H4 (cell line): ENCODE data around the gene EBF3. TPM values are rescaled to one million over a fixed set of nuclear protein-coding genes. Genes with fewer than 3 reads are reported as not detected.
"Not testable (repeated sequence)": the region's sequence is repeated elsewhere in the genome, so short reads cannot be mapped to it uniquely, and the experiment has no call there.

ENCODE experiments used
- DNase-seq: peaks from one replicate; pipeline ENCODE4 v3.0.0-alpha.2; 2015; ENCODE audit warnings: low spot score
- total RNA-seq: library from RNA; depleted of rRNA; stranded (reverse); fragments of >200 nt; shearing (Covaris generic); gene quantifications from 2 replicates; pipeline ENCODE4 v1.2.3, GENCODE V29; 2014

The EBF3 gene
- total RNA-seq, 1 experiment from 2014 or later = 0.33 TPM

GRCh38 chr10:129929343-129930292 is 34.5 kb downstream of the EBF3 start:
- no peak for DNase-seq

- DNase-seq = no peak
These were observed 36.5 kb downstream of the EBF3 start for GRCh38 chr10:129927351-129928120.

GRCh38 chr10:129926066-129927055 is 37.7 kb downstream of the EBF3 start:
- no peak for DNase-seq

DNA sequence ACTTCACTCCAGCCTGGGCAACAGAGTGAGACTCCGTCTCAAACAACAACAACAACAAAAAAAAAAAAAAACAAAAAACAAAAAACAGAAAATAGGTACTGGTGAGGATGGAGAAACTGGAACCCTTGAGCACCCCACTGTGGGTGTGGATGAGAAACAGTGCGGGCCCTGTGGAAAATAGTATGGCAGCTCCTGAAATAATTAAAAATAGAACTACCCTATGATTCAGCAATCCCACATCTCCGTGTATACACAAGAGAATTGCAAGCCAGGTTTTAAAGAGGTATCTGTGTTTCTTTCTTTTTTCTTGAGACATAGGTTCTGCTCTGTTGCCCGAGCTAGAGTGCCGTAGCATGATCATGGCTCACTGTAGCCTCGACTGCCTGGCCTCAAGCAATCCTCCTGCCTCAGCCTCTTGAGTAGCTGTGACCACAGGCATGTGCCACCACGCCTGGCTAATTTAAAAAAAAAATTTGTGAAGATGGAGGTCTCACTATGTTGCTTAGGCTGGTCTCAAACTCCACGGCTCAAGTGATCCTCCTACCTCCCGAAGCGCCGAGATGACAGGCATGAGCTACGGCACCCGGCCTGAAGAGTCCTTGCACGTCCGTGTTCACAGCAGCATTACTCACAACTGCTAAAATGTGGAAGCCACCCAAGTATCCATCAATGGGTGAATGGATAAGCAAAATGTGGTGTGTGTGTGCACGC is 39.5 kb downstream of the EBF3 start:
- DNase-seq = no peak

GRCh38 chr10:129922598-129923123 is 41.4 kb downstream of the EBF3 start:
- no peak for DNase-seq

- no peak for DNase-seq
These were observed 42.1 kb downstream of the EBF3 start for GRCh38 chr10:129921801-129922597.

DNA sequence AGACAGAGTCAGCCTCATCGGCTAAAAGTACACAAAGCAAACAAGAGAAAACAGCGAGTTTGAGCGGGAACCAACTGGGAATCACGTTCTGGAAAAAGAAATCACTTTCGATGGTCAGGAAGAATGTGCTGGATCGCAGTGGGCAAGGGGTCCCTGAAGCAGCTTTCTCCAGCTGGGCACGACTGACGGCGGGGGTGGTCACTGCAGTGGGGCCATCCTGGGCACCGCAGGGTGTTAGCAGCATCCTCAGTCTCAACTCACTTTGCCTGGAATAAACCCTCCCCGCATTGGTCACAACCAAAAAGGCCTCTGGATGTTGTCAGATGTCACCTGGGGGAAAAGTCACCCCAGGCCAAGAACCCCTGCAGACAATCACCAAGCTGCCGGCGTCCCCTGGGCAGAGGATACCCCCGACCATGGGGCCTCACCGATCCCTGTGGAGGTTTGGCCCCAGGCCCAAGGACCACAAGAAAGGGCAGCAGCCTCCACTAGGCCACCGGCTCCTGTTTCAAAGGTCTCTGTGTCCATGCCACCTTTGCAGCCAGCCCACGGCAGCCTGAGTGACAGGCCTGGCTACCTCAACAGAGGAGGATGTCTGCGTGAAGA is 42.9 kb downstream of the EBF3 start:
- no peak for DNase-seq

DNA sequence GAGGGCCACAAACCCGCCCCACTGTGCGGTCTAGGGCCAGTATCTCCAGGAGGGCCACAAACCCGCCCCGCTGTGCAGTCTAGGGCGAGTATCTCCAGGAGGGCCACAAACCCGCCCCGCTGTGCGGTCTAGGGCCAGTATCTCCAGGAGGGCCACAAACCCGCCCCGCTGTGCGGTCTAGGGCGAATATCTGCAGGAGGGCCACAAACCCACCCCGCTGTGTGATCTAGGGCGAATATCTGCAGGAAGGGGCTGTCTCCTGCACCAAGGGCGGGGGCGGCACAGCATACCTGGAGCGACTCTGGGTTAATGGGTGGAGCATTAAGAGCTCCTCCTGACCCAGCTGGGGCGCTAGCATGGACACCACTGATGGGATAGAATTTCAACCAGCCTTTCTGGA is 43.9 kb downstream of the EBF3 start:
- not testable (repeated sequence) for DNase-seq

- DNase-seq = no peak
These were observed 44.7 kb downstream of the EBF3 start for GRCh38 chr10:129919358-129919757.

GRCh38 chr10:129918836-129919235 is 45.2 kb downstream of the EBF3 start:
- DNase-seq = no peak

GRCh38 chr10:129918401-129918800 is 45.7 kb downstream of the EBF3 start:
- no peak for DNase-seq

DNA sequence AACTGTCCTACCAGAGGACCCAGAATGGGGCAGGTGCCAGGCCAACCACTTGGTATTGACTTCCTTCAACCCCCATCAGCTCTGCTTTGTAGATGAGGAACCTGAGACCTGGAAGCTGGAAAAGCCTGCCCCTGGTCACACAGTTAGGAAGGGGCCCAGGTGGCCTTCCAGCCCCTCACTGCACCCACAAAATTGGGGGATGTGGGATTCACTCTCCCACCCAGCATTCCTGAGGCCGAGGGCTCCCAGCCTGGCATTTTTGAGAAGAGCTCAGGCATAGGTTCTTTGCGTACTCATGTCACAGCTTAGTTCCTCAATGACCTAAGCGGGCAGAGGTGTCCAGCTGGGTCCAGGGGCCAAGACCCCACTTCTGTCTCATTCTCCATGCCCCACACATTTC is 46.1 kb downstream of the EBF3 start:
- DNase-seq = no peak

DNA sequence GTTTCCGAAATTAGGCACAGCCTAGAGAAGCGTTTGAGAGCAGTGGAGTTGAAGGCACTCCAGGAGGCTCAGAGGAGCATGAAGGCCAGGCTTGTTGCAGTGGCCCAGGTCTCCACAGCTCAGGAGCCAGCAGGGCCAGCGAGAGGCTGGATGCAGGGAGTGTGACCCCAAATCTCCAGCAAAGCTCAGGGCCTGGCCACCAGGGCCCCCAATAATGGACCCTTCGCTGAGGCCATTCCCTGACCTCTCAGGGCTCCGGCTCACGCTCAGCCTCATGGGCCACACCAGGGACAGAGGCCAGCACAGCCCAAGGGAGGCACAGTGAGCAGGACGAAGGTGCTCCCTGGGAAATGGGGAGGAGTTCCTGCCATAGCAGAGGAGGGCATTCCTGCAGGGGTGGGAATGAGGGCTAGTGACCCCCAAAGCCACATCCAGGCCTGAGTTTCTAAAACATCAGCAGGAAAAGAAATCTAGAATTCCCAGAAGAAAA is 47.5 kb downstream of the EBF3 start:
- no peak for DNase-seq

DNA sequence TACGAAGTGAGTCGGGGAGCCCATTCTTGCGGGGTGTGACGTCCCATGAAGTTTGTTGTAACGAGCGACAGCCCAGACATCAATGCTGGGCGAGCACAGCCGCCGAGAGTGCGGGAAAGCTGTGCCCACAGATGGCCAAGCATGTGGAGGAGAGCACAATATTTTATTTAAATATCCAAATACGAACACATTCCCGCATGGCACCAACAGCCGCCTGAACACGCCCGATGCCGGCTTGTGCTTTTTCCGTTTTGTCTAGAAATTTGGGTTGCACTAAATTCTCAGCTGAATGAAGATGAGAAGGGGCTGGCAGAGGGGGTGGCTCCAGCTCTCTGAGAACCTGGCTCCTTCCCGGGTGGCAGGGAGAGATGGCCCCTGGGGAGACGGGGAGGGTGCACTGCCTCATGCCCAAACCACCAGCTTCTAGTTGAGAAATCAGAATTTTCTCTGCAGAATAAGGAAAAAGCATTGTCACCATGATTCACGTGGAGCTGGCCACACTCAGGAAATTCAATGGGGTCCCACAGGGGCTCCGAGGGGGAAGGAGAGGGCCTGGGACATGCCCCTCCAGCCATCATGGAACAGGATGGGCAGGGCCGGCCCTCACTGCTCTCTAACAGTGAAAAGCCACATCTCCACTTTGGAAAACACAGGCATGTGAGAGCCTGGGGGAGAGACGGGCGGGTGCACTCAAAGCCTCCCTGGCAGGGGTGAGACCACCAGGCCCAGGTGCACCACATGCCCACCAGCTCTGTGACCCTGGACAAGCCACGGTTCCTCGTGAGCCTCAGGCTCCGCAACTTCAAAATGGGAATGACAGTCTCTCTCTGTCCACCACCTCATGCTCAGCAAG is 48.3 kb downstream of the EBF3 start:
- DNase-seq = no peak

GRCh38 chr10:129914960-129915359 is 49.1 kb downstream of the EBF3 start:
- DNase-seq = no peak

DNA sequence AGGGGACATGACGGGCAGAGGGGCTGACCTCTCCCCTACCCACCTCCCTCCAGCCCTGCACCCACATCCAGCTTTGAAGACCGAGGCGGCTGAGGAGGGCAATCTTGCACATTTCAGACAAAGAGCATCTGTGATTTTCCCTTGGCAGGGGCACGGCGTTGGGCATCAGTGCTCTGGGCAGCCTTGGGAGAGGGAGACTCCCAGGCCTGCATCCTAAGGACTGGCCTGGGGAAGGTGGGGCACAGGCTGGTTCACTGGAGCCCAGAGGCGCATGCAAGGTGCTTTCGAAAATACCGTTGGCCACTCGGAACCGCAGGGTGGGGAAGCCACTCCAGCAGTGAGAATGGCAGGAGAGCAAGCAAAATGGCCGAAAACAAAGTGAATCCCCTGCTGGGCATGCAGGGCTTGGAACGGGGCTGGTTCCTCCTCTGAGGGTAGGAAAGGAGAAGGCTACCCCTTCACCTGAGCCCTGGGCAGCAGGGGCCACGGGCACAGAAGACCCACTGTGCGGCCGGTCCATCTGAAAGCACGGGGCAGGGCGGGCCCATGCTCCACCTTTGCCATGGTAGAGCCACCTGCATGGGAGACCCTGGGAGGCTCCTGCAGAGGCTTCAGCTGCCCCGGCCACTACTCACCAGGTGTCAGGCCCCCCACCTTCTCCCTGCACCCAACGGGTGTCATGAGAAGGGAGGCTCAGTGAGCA is 49.8 kb downstream of the EBF3 start:
- DNase-seq = no peak

GRCh38 chr10:129912986-129913695 is 50.9 kb downstream of the EBF3 start:
- no peak for DNase-seq
